HepG2 (cell line): ENCODE data around the gene HSPB2. TPM values are rescaled to one million over a fixed set of nuclear protein-coding genes. Genes with fewer than 3 reads are reported as not detected.

Source experiments
- ARID2 ChIP-seq: sonication (generic); formaldehyde crosslinking; IDR thresholded peaks from 2 replicates; pipeline ENCODE4 v1.8.1; 2022; ENCODE audit warnings: mild to moderate bottlenecking, missing genetic modification reagents, borderline replicate concordance
- ARNT ChIP-seq: fragments of 450-650 bp; IDR thresholded peaks from 2 replicates; pipeline ENCODE4 v1.6.1; 2017
- CHD2 ChIP-seq: IDR thresholded peaks from 2 replicates; pipeline ENCODE4 v1.6.1; 2011; ENCODE audit warnings: low read depth, low read length, improper control_type of control experiment
- FOXP1 ChIP-seq, 2 experiments: fragments of 450-650 bp in 1 of 2; IDR thresholded peaks; 2 replicates each; pipeline ENCODE4 v1.6.1; 2017 to 2018; ENCODE audit warnings: antibody characterized with exemption in 1 of 2
- HCFC1 ChIP-seq: fragments of 150-350 bp; IDR thresholded peaks from 2 replicates; pipeline ENCODE4 v1.6.1; 2014; ENCODE audit warnings: low read depth, low read length
- KLF16 ChIP-seq, 2 experiments: sonication (generic) in 1 of 2; formaldehyde crosslinking in 1 of 2; IDR thresholded peaks; 2 replicates each; pipeline versions ENCODE4 v1.6.1 to v1.8.0; 2016 to 2023; ENCODE audit warnings: missing genetic modification reagents in 2 of 2, missing compliant biosample characterization in 1 of 2
- MBD4 ChIP-seq: IDR thresholded peaks from 2 replicates; pipeline ENCODE4 v1.6.1; 2012; ENCODE audit warnings: low read length, inconsistent platforms, borderline replicate concordance
- MED13 ChIP-seq: sonication (generic); formaldehyde crosslinking; IDR thresholded peaks from 2 replicates; pipeline ENCODE4 v1.5.0; 2020; ENCODE audit warnings: missing genetic modification reagents
- MTA3 ChIP-seq: sonication (generic); formaldehyde crosslinking; IDR thresholded peaks from 2 replicates; pipeline ENCODE4 v1.4.0; 2020; ENCODE audit warnings: missing genetic modification reagents
- MYPOP ChIP-seq: sonication (generic); formaldehyde crosslinking; IDR thresholded peaks from 2 replicates; pipeline ENCODE4 v1.8.1; 2023; ENCODE audit warnings: mild to moderate bottlenecking, moderate library complexity, missing genetic modification reagents
- NFATC3 ChIP-seq: sonication (generic); formaldehyde crosslinking; IDR thresholded peaks from 2 replicates; pipeline ENCODE4 v1.5.1; 2020; ENCODE audit warnings: mild to moderate bottlenecking, missing genetic modification reagents
- NR1H2 ChIP-seq: sonication (generic); formaldehyde crosslinking; IDR thresholded peaks from 2 replicates; pipeline ENCODE4 v1.8.1; 2022; ENCODE audit warnings: low read depth, missing genetic modification reagents, borderline replicate concordance
- RARA ChIP-seq: IDR thresholded peaks from 2 replicates; pipeline ENCODE4 v1.6.1; 2016; ENCODE audit warnings: missing genetic modification reagents, missing compliant biosample characterization
- SKI ChIP-seq: fragments of 450-650 bp; IDR thresholded peaks from one replicate; pipeline ENCODE4 v1.6.1; 2018; ENCODE audit warnings: mild to moderate bottlenecking; ENCODE audit not compliant: partially characterized antibody
- SSRP1 ChIP-seq: IDR thresholded peaks from 2 replicates; pipeline ENCODE4 v1.6.1; 2016; ENCODE audit warnings: control low read depth
- TBP ChIP-seq: sonication (generic); formaldehyde crosslinking; IDR thresholded peaks from 2 replicates; pipeline ENCODE4 v1.5.0; 2020; ENCODE audit warnings: missing genetic modification reagents
- TIGD3 ChIP-seq: sonication (generic); formaldehyde crosslinking; IDR thresholded peaks from 2 replicates; pipeline ENCODE4 v1.5.1; 2020; ENCODE audit warnings: mild to moderate bottlenecking, missing genetic modification reagents, borderline replicate concordance
- TRIM24 ChIP-seq: sonication (generic); formaldehyde crosslinking; IDR thresholded peaks from 2 replicates; pipeline ENCODE4 v1.8.0; 2022; ENCODE audit warnings: mild to moderate bottlenecking, missing genetic modification reagents
- XBP1 ChIP-seq: sonication (generic); formaldehyde crosslinking; IDR thresholded peaks from 2 replicates; pipeline ENCODE4 v1.5.0; 2020; ENCODE audit warnings: missing genetic modification reagents
- ZBTB34 ChIP-seq: sonication (generic); formaldehyde crosslinking; IDR thresholded peaks from 2 replicates; pipeline ENCODE4 v1.8.0; 2022; ENCODE audit warnings: mild to moderate bottlenecking, missing genetic modification reagents
- ZMYM3 ChIP-seq: sonication (generic); formaldehyde crosslinking; IDR thresholded peaks from 2 replicates; pipeline ENCODE4 v1.5.1; 2020; ENCODE audit warnings: mild to moderate bottlenecking, missing genetic modification reagents
- ZNF282 ChIP-seq: fragments of 450-650 bp; IDR thresholded peaks from 2 replicates; pipeline ENCODE4 v1.6.1; 2018; ENCODE audit not compliant: partially characterized antibody
- ZNF383 ChIP-seq: sonication (generic); formaldehyde crosslinking; IDR thresholded peaks from 2 replicates; pipeline ENCODE4 v1.4.0; 2020; ENCODE audit warnings: missing genetic modification reagents, mild to moderate bottlenecking, borderline replicate concordance
- ZNF496 ChIP-seq: sonication (generic); formaldehyde crosslinking; IDR thresholded peaks from 2 replicates; pipeline ENCODE4 v1.8.1; 2023; ENCODE audit warnings: mild to moderate bottlenecking, moderate library complexity, missing genetic modification reagents; ENCODE audit not compliant: insufficient replicate concordance
- ZNF619 ChIP-seq: sonication (generic); formaldehyde crosslinking; IDR thresholded peaks from 2 replicates; pipeline ENCODE4 v1.4.0; 2020; ENCODE audit warnings: mild to moderate bottlenecking, missing genetic modification reagents
- ZNF737 ChIP-seq: sonication (generic); formaldehyde crosslinking; IDR thresholded peaks from 2 replicates; pipeline ENCODE4 v1.5.0; 2020; ENCODE audit warnings: missing genetic modification reagents, mild to moderate bottlenecking, borderline replicate concordance
- ZNF841 ChIP-seq: sonication (generic); formaldehyde crosslinking; IDR thresholded peaks from 2 replicates; pipeline ENCODE4 v1.8.1; 2023; ENCODE audit warnings: missing genetic modification reagents, borderline replicate concordance
- polyA plus RNA-seq, 8 experiments: library from polyadenylated mRNA; depleted of rRNA in 3 of 8; stranded (reverse) in 7 of 8; unstranded in 1 of 8; fragments of >200 nt; fragmentation: Illumina TruSeq in 4 of 8; extraction: Trizol in 4 of 8; gene quantifications; 2 replicates each; pipeline versions ENCODE4 v1.2.1 to v1.2.3, GENCODE V29; 2011 to 2016; ENCODE audit warnings: low read depth in 4 of 8, missing spikeins in 1 of 8, mixed read lengths in 1 of 8; ENCODE audit not compliant: insufficient read depth in 1 of 8
- total RNA-seq, 5 experiments: library from RNA; depleted of rRNA; stranded (reverse); fragments of >200 nt; fragmentation: Illumina TruSeq; extraction: Trizol; gene quantifications; 2 replicates each; pipeline ENCODE4 v1.2.3, GENCODE V29; 2016; ENCODE audit warnings: low read depth in 1 of 5

HSPB2 gene
- total and polyA plus RNA-seq, 2 of the 13 experiments (the other 11 are each of a cell fraction or from before 2014, with no cell fraction given): 0.04 TPM; not detected in 1

- TF ChIP-seq ZNF383 (CRISPR knock-in tag) (no peak), MBD4 (no peak), XBP1 (CRISPR knock-in tag) (0 out of 2 replicates have a peak, but pooled peaks have one; percentile 64), MYPOP (CRISPR knock-in tag) (no peak), TIGD3 (CRISPR knock-in tag) (no peak), NFATC3 (CRISPR knock-in tag) (0 out of 2 replicates have a peak, but pooled peaks have one; percentile 40), ZNF619 (CRISPR knock-in tag) (no peak), ZBTB34 (CRISPR knock-in tag) (no peak), SSRP1 (CRISPR knock-in tag) (no peak), KLF16 (CRISPR knock-in tag; IDR thresholded peaks at IDR 0.05) (peak in 1 of 2 experiments; percentile 70; a peak in 1 of 4 replicates), RARA (CRISPR knock-in tag) (0 out of 2 replicates have a peak, but pooled peaks have one; percentile 24), HCFC1 (no peak), CHD2 (no peak), ZMYM3 (no peak), ARID2 (CRISPR knock-in tag) (0 out of 2 replicates have a peak, but pooled peaks have one; percentile 76), MTA3 (no peak), TBP (no peak), FOXP1 (IDR thresholded peaks at IDR 0.05) (no peak), FOXP1 (CRISPR knock-in tag; IDR thresholded peaks at IDR 0.05) (peak; percentile 17; the same call in 1 of the 2 replicates), NR1H2 (CRISPR knock-in tag) (no peak), ARNT (no peak), ZNF282 (no peak), ZNF841 (no peak), SKI (peak; percentile 47), TRIM24 (CRISPR knock-in tag) (no peak), ZNF496 (no peak), ZNF737 (CRISPR knock-in tag) (no peak), MED13 (CRISPR knock-in tag) (no peak)
These were observed 14.2 kb downstream of the HSPB2 start (continued) for GRCh38 chr11:111926505-111927391.
